Erythroblast (primary cell): ENCODE results near the gene ATG10.

Experiments
- GATA1 ChIP-seq: IDR thresholded peaks from 2 replicates; pipeline ENCODE4 v1.6.1; 2011; ENCODE audit warnings: low read depth, mild to moderate bottlenecking, control low read depth, low read length, moderate library complexity
- POLR2A ChIP-seq: IDR thresholded peaks from 2 replicates; pipeline ENCODE4 v1.6.1; 2011; ENCODE audit warnings: mild to moderate bottlenecking, low read length

GRCh38 chr5:82147860-82148573, 176.2 kb downstream of the ATG10 start:
- TF ChIP-seq POLR2A = no peak
- no peak for TF ChIP-seq GATA1
